IMR-90 (cell line): ENCODE data around the gene COLGALT1. TPM values are rescaled to one million over a fixed set of nuclear protein-coding genes. Genes with fewer than 3 reads are reported as not detected.

ENCODE experiments used
- ATAC-seq: fragments of 200-7000 bp; cut with Tn5 transposase; 2 replicates; pipeline ENCODE4 v1.9.1; 2020; ENCODE audit warnings: low read depth, mild to moderate bottlenecking, moderate library complexity
- BruUV-seq: library from RNA; stranded (reverse); fragments of 400-500 nt; replicated peaks from 2 replicates; lab custom pipeline; 2021; lab: Mats Ljungman, UMichigan
- CTCF ChIA-PET: fragments of 300-600 bp; formaldehyde crosslinking; extraction: SDS; loops from one replicate; lab custom pipeline; 2021; ENCODE audit warnings: antibody characterized with exemption; lab: Yijun Ruan, JAX
- POLR2A ChIA-PET: fragments of 300-600 bp; sonication (Branson Sonifier 250); formaldehyde crosslinking; loops from one replicate; lab custom pipeline; 2022; ENCODE audit warnings: antibody characterized with exemption; ENCODE audit not compliant: unreplicated experiment; lab: Charles Lee
- DNase-seq: peaks from one replicate; pipeline ENCODE4 v3.0.0; 2013
- H2AFZ ChIP-seq: replicated peaks from 2 replicates; pipeline ENCODE3; 2013; ENCODE audit warnings: low read length, mild to moderate bottlenecking; ENCODE audit not compliant: poor library complexity
- H2AK5ac ChIP-seq: 2 replicates; pipeline ENCODE4 v1.6.1; 2013; ENCODE audit warnings: low read depth, low read length, inconsistent platforms
- H2AK9ac ChIP-seq: replicated peaks from 2 replicates; pipeline ENCODE3; 2013; ENCODE audit warnings: mild to moderate bottlenecking, low read depth, low read length, moderate library complexity; ENCODE audit not compliant: poor library complexity
- H2BK120ac ChIP-seq: 2 replicates; pipeline ENCODE4 v1.6.1; 2013; ENCODE audit warnings: low read depth, low read length, inconsistent platforms
- H2BK15ac ChIP-seq: 3 replicates; pipeline ENCODE4 v1.6.1; 2013; ENCODE audit warnings: low read depth, low read length, inconsistent platforms
- H2BK20ac ChIP-seq: 2 replicates; pipeline ENCODE4 v1.6.1; 2013; ENCODE audit warnings: low read depth, mild to moderate bottlenecking, inconsistent platforms, low read length, moderate library complexity
- H2BK5ac ChIP-seq: 2 replicates; pipeline ENCODE4 v1.6.1; 2013; ENCODE audit warnings: mild to moderate bottlenecking, low read depth, low read length, inconsistent platforms; ENCODE audit not compliant: poor library complexity, severe bottlenecking
- H3K14ac ChIP-seq: replicated peaks from 2 replicates; pipeline ENCODE4 v1.6.1; 2013; ENCODE audit warnings: low read depth, low read length, inconsistent platforms
- H3K18ac ChIP-seq: 2 replicates; pipeline ENCODE4 v1.6.1; 2013; ENCODE audit warnings: low read depth, low read length, control low read depth
- H3K23ac ChIP-seq: 2 replicates; pipeline ENCODE4 v1.6.1; 2013; ENCODE audit warnings: low read depth, low read length, inconsistent platforms
- H3K27ac ChIP-seq: 2 replicates; pipeline ENCODE4 v1.5.1; 2013; ENCODE audit warnings: mild to moderate bottlenecking, control low read depth, low read length; ENCODE audit not compliant: insufficient read depth
- H3K27me3 ChIP-seq: 2 replicates; pipeline ENCODE4 v1.6.1; 2013; ENCODE audit warnings: low read length; ENCODE audit not compliant: control insufficient read depth, insufficient read depth
- H3K36me3 ChIP-seq: 2 replicates; pipeline ENCODE4 v1.6.1; 2013; ENCODE audit warnings: low read length, mixed read lengths; ENCODE audit not compliant: control insufficient read depth, insufficient read depth
- H3K4ac ChIP-seq: 2 replicates; pipeline ENCODE4 v1.6.1; 2013; ENCODE audit warnings: low read depth, low read length, inconsistent platforms
- H3K4me1 ChIP-seq: 2 replicates; pipeline ENCODE4 v1.6.1; 2013; ENCODE audit warnings: low read length, mixed read lengths; ENCODE audit not compliant: control insufficient read depth, insufficient read depth
- H3K4me2 ChIP-seq: 2 replicates; pipeline ENCODE4 v1.6.1; 2013; ENCODE audit warnings: low read depth, mild to moderate bottlenecking, control low read depth, low read length, moderate library complexity
- H3K4me3 ChIP-seq: 2 replicates; pipeline ENCODE4 v1.5.1; 2013; ENCODE audit warnings: low read depth, mild to moderate bottlenecking, control low read depth, low read length, moderate library complexity; ENCODE audit not compliant: insufficient read depth
- H3K56ac ChIP-seq: 2 replicates; pipeline ENCODE4 v1.6.1; 2013; ENCODE audit warnings: low read length, inconsistent platforms; ENCODE audit not compliant: insufficient read depth; ENCODE audit errors: extremely low read depth
- H3K79me1 ChIP-seq, 2 experiments: 2 replicates each; pipeline ENCODE4 v1.6.1; 2013; ENCODE audit warnings: low read length in 2 of 2, inconsistent platforms in 1 of 2, low read depth in 1 of 2
- H3K9ac ChIP-seq: 2 replicates; pipeline ENCODE4 v1.6.1; 2013; ENCODE audit warnings: low read depth, low read length, control low read depth
- H3K9me1 ChIP-seq: 2 replicates; pipeline ENCODE4 v1.6.1; 2013; ENCODE audit warnings: low read length, inconsistent platforms; ENCODE audit not compliant: insufficient read depth
- H3K9me3 ChIP-seq: 2 replicates; pipeline ENCODE4 v1.6.1; 2013; ENCODE audit warnings: low read length; ENCODE audit not compliant: control insufficient read depth, insufficient read depth
- H4K20me1 ChIP-seq: 2 replicates; pipeline ENCODE4 v1.6.1; 2013; ENCODE audit warnings: low read length, inconsistent platforms; ENCODE audit not compliant: insufficient read depth
- H4K5ac ChIP-seq: 2 replicates; pipeline ENCODE4 v1.6.1; 2013; ENCODE audit warnings: mild to moderate bottlenecking, low read depth, low read length, control low read depth
- H4K8ac ChIP-seq, 2 experiments: 2 replicates each; pipeline ENCODE4 v1.6.1; 2013; ENCODE audit warnings: low read depth in 2 of 2, low read length in 2 of 2, control low read depth in 1 of 2, inconsistent platforms in 1 of 2
- H4K91ac ChIP-seq: 2 replicates; pipeline ENCODE4 v1.6.1; 2013; ENCODE audit warnings: low read depth, low read length, inconsistent platforms; ENCODE audit not compliant: insufficient read depth
- BHLHE40 ChIP-seq: fragments of 150-350 bp; IDR thresholded peaks from 2 replicates; pipeline ENCODE4 v1.6.1; 2016; ENCODE audit warnings: mild to moderate bottlenecking, low read depth, low read length
- FOS ChIP-seq: fragments of 150-350 bp; IDR thresholded peaks from 2 replicates; pipeline ENCODE4 v1.6.1; 2016; ENCODE audit warnings: low read depth, low read length
- MAZ ChIP-seq: IDR thresholded peaks from 2 replicates; pipeline ENCODE4 v1.6.1; 2012; ENCODE audit warnings: low read depth, mild to moderate bottlenecking, low read length, improper control_type of control experiment, moderate library complexity, borderline replicate concordance
- MXI1 ChIP-seq: IDR thresholded peaks from 2 replicates; pipeline ENCODE4 v1.6.1; 2012; ENCODE audit warnings: low read depth, mild to moderate bottlenecking, low read length, moderate library complexity, borderline replicate concordance
- POLR2A ChIP-seq: IDR thresholded peaks from 2 replicates; pipeline ENCODE4 v1.6.1; 2012; ENCODE audit warnings: mild to moderate bottlenecking, low read depth, low read length
- RAD21 ChIP-seq: IDR thresholded peaks from 2 replicates; pipeline ENCODE4 v1.6.1; 2012; ENCODE audit warnings: low read length, improper control_type of control experiment
- RCOR1 ChIP-seq: IDR thresholded peaks from 2 replicates; pipeline ENCODE4 v1.6.1; 2012; ENCODE audit warnings: mild to moderate bottlenecking, low read length, improper control_type of control experiment; ENCODE audit not compliant: insufficient replicate concordance
- RFX5 ChIP-seq: IDR thresholded peaks from 2 replicates; pipeline ENCODE4 v1.8.0; 2012; ENCODE audit warnings: low read depth, mild to moderate bottlenecking, low read length, moderate library complexity
- SMC3 ChIP-seq: fragments of 150-350 bp; IDR thresholded peaks from 2 replicates; pipeline ENCODE4 v1.6.1; 2016; ENCODE audit warnings: low read depth, mild to moderate bottlenecking, antibody characterized with exemption, low read length, moderate library complexity
- WGBS, 2 experiments: methylation state at CpG; one replicate each; pipeline versions ENCODE4 v1.1.5 to v1.1.7; 2013; ENCODE audit warnings: missing lambda C conversion rate in 2 of 2; ENCODE audit not compliant: insufficient read length in 1 of 2; ENCODE audit errors: extremely low coverage in 2 of 2; 5-methylcytosine and 5-hydroxymethylcytosine counted together
- dilution Hi-C: fragments of 300-500 bp; cut with HindIII; formaldehyde crosslinking; loops from one replicate; pipeline ENCODE4 v1.14.3; 2018; ENCODE audit warnings: low sequenced_read_pairs; ENCODE audit not compliant: unreplicated experiment
- in situ Hi-C: fragments of 300-500 bp; cut with MboI; formaldehyde crosslinking; loops from 3 replicates; pipeline ENCODE4 v1.14.3; 2019; ENCODE audit warnings: low sequenced_read_pairs, inconsistent platforms, mixed read lengths
- intact Hi-C: fragments of 100-400 bp; cut with micrococcal nuclease; formaldehyde crosslinking; loops from 2 replicates; pipeline ENCODE4 v1.10.0; 2022
- polyA plus RNA-seq, 3 experiments: library from polyadenylated mRNA; depleted of rRNA; stranded (reverse); fragments of >200 nt; gene quantifications; 2 replicates each; pipeline ENCODE4 v1.2.3, GENCODE V29; 2012; ENCODE audit warnings: low replicate concordance in 1 of 3
- total RNA-seq: library from RNA; depleted of rRNA; stranded (reverse); fragments of >200 nt; gene quantifications from 2 replicates; pipeline ENCODE4 v1.2.3, GENCODE V29; 2012
- TF ChIP-seq, protein P1 (sequence below): fragments of 150-350 bp; IDR thresholded peaks from 2 replicates; pipeline ENCODE4 v1.6.1; 2016; ENCODE audit warnings: low read depth, mild to moderate bottlenecking, low read length, moderate library complexity, borderline replicate concordance

The COLGALT1 gene
- total and polyA plus RNA-seq, 2 of the 4 experiments (the other 2 are of a cell fraction), result 77.1 to 117 TPM

GRCh38 chr19:17599780-17600179 lies 44.3 kb downstream of the COLGALT1 start:
- Histone ChIP-seq H3K36me3 (no peaks in the 10 kb centered on the region), H3K79me1 (no peaks in the 10 kb centered on the region), H4K91ac (no peak overlapping the region), H3K4me2 (no peak overlapping the region), H3K9me3 (no peaks in the 10 kb centered on the region), H2AK9ac (no peak overlapping the region), H2BK20ac (no peak overlapping the region), H4K5ac (no peak overlapping the region), H4K20me1 (no peaks in the 10 kb centered on the region), H3K27ac (no peak overlapping the region), H2BK5ac (no peak overlapping the region), H3K9me1 (no peaks in the 10 kb centered on the region), H3K23ac (no peak overlapping the region), H3K4ac (no peak overlapping the region), H2AK5ac (no peak overlapping the region), H3K9ac (no peak overlapping the region), H2BK120ac (no peak overlapping the region), H3K4me3 (no peak overlapping the region), H3K4me1 (no peaks in the 10 kb centered on the region), H3K27me3 (peaks cover 33% of the 10 kb centered on the region), H3K14ac (no peak overlapping the region), H4K8ac (no peak overlapping the region), H2AFZ (no peak overlapping the region), H3K18ac (no peak overlapping the region), H3K56ac (no peak overlapping the region), H2BK15ac (no peak overlapping the region)
- intact Hi-C loops (no loop called here), dilution Hi-C loops (no loop called here), in situ Hi-C loops (no loop called here)
- ATAC-seq (no peak), DNase-seq (no peak)
- ChIA-PET CTCF (no interaction called here), POLR2A (no interaction called here)
- no CpG with 5 or more reads among the region's 10 CpGs for WGBS, 2 experiments
- no TSS peak for BruUV-seq
- TF ChIP-seq POLR2A (no peak), RAD21 (no peak), FOS (no peak), MXI1 (no peak), RCOR1 (no peak), BHLHE40 (no peak), MAZ (no peak), SMC3 (no peak), RFX5 (no peak)
- TF ChIP-seq, protein P1, sequence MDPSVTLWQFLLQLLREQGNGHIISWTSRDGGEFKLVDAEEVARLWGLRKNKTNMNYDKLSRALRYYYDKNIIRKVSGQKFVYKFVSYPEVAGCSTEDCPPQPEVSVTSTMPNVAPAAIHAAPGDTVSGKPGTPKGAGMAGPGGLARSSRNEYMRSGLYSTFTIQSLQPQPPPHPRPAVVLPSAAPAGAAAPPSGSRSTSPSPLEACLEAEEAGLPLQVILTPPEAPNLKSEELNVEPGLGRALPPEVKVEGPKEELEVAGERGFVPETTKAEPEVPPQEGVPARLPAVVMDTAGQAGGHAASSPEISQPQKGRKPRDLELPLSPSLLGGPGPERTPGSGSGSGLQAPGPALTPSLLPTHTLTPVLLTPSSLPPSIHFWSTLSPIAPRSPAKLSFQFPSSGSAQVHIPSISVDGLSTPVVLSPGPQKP, result no peak
